ENCODE data around the gene SAE1.

GRCh38 chr19:47089767-47090350, 40.8 kb upstream of the SAE1 start:
- TF ChIP-seq CTCF (IDR thresholded peaks at IDR 0.05) (no peak), POLR2A (IDR thresholded peaks at IDR 0.05) (no peak)
